ENCODE results near the gene ATP8B4. TPM values are rescaled to one million over a fixed set of nuclear protein-coding genes. Genes with fewer than 3 reads are reported as not detected.
"Not testable (repeated sequence)": the region's sequence is repeated elsewhere in the genome, so short reads cannot be mapped to it uniquely, and the experiment has no call there.

The ATP8B4 gene, protein sequence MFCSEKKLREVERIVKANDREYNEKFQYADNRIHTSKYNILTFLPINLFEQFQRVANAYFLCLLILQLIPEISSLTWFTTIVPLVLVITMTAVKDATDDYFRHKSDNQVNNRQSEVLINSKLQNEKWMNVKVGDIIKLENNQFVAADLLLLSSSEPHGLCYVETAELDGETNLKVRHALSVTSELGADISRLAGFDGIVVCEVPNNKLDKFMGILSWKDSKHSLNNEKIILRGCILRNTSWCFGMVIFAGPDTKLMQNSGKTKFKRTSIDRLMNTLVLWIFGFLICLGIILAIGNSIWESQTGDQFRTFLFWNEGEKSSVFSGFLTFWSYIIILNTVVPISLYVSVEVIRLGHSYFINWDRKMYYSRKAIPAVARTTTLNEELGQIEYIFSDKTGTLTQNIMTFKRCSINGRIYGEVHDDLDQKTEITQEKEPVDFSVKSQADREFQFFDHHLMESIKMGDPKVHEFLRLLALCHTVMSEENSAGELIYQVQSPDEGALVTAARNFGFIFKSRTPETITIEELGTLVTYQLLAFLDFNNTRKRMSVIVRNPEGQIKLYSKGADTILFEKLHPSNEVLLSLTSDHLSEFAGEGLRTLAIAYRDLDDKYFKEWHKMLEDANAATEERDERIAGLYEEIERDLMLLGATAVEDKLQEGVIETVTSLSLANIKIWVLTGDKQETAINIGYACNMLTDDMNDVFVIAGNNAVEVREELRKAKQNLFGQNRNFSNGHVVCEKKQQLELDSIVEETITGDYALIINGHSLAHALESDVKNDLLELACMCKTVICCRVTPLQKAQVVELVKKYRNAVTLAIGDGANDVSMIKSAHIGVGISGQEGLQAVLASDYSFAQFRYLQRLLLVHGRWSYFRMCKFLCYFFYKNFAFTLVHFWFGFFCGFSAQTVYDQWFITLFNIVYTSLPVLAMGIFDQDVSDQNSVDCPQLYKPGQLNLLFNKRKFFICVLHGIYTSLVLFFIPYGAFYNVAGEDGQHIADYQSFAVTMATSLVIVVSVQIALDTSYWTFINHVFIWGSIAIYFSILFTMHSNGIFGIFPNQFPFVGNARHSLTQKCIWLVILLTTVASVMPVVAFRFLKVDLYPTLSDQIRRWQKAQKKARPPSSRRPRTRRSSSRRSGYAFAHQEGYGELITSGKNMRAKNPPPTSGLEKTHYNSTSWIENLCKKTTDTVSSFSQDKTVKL
- 14.4 and 14.7 TPM in 2 replicates for total RNA-seq (2014; rRNA removed; shearing (Covaris generic))

- H3K9me3 ChIP-seq (replicated peaks), result no peaks in the 10 kb centered on the region
- H3K27me3 ChIP-seq, result no peaks in the 10 kb centered on the region
- no peaks in the 10 kb centered on the region for H3K36me3 ChIP-seq
- no peak within 1 kb of the TSS for H3K27ac ChIP-seq
- no peak within 1 kb of the TSS for H3K4me3 ChIP-seq
- DNase-seq, result no peak
- no peaks in the 10 kb centered on the region for H3K4me1 ChIP-seq
Measured at GRCh38 chr15:50119063-50120040, at the start of gene ATP8B4. ATP8B4 (minus strand) TSS chr15:50119233; CDS start chr15:50106966, 12,267 bp downstream.

DNA sequence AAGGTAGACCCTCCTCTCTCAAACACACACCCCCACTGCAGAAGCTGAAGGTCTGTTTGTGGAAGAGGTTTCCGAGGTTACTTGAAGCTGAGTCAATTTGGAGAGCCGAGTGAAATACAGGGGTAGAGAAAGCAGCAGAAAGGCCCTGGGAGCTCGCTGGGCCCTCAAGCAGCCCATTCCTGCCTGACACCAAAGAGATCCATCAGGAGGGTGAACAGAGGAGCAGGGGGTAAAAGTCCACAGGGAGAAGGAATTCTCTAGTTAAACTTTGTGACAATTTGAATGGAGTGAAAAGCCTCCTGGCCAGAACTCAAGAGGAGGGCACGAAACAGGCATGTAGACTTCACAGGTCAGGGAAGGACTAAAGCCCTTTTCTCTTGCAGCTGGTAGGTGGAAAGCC is 49.3 kb upstream of the ATP8B4 start:
- Histone ChIP-seq H3K4me1 (no peaks in the 10 kb centered on the region; the same call in 1 of the 2 replicates), H3K36me3 (no peaks in the 10 kb centered on the region), H3K4me3 (no peak overlapping the region), H3K27me3 (no peaks in the 10 kb centered on the region), H3K27ac (no peak overlapping the region), H3K9me3 (replicated peaks) (no peaks in the 10 kb centered on the region)
- DNase-seq, result no peak

GRCh38 chr15:50167110-50167509 is 48.1 kb upstream of the ATP8B4 start:
- H3K9me3 ChIP-seq (replicated peaks), result no peaks in the 10 kb centered on the region
- H3K36me3 ChIP-seq, result no peaks in the 10 kb centered on the region
- H3K27ac ChIP-seq, result no peak overlapping the region
- no peaks in the 10 kb centered on the region; the same call in 1 of the 2 replicates for H3K4me1 ChIP-seq
- H3K4me3 ChIP-seq, result no peak overlapping the region
- DNase-seq, result no peak
- H3K27me3 ChIP-seq, result no peaks in the 10 kb centered on the region

- no peak for DNase-seq
- no peak overlapping the region for H3K27ac ChIP-seq
Measured at GRCh38 chr15:50166216-50166615, 47.2 kb upstream of the ATP8B4 start.

GRCh38 chr15:50164458-50164857 is 45.4 kb upstream of the ATP8B4 start:
- Histone ChIP-seq H3K9me3 (replicated peaks) (no peaks in the 10 kb centered on the region), H3K27me3 (no peaks in the 10 kb centered on the region), H3K36me3 (no peaks in the 10 kb centered on the region), H3K4me3 (no peak overlapping the region), H3K4me1 (no peaks in the 10 kb centered on the region; the same call in 1 of the 2 replicates), H3K27ac (no peak overlapping the region)
- DNase-seq, result no peak

More at GRCh38 chr15:50166216-50166615, 47.2 kb upstream of the ATP8B4 start:
- H3K4me3 ChIP-seq, result no peak overlapping the region
- no peaks in the 10 kb centered on the region for H3K27me3 ChIP-seq
- no peaks in the 10 kb centered on the region for H3K36me3 ChIP-seq
- no peaks in the 10 kb centered on the region for H3K9me3 ChIP-seq (replicated peaks)
- no peaks in the 10 kb centered on the region; the same call in 1 of the 2 replicates for H3K4me1 ChIP-seq

GRCh38 chr15:50163719-50164410 is 44.8 kb upstream of the ATP8B4 start:
- no peak for DNase-seq
- Histone ChIP-seq H3K9me3 (replicated peaks) (no peaks in the 10 kb centered on the region), H3K27ac (no peak overlapping the region), H3K27me3 (no peaks in the 10 kb centered on the region), H3K36me3 (no peaks in the 10 kb centered on the region), H3K4me1 (no peaks in the 10 kb centered on the region; the same call in 1 of the 2 replicates), H3K4me3 (no peak overlapping the region)

DNA sequence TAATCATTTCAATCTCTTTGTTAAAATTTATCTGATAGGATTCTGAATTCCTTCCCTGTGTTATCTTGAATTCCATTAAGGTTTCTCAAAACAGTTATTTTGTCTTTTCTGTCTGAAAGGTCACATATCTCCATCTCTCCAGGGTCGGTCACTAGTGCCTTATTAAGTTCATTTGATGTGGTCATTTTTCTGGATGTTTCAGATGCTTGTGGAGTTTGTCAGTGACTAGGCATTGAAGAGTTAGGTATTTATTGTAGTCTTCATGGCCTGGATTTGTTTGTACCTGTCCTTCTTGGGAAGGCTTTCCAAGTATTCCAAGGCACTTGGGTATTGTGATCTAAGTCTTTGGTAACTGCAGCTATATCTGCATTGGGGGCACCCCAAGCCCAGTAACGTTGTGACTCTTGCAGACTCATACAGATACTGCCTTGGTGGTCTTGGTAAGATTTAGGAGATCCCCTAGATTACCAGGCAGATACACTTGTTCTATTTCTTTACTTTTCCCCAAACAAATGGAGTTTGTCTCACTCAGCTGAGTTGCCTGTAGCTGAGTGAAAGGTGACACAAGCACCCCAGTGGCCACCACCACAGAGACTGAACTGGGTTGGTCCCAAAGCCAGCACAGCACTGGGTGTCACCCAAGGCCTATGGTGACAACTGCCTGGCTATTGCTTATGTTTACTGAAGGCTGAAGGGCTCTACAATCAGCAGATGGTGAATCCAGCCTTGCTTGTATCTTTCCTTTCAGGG is 44.1 kb upstream of the ATP8B4 start:
- Histone ChIP-seq H3K27ac (no peak overlapping the region), H3K9me3 (replicated peaks) (no peaks in the 10 kb centered on the region), H3K4me3 (no peak overlapping the region), H3K27me3 (no peaks in the 10 kb centered on the region), H3K4me1 (no peaks in the 10 kb centered on the region; the same call in 1 of the 2 replicates), H3K36me3 (no peaks in the 10 kb centered on the region)
- DNase-seq, result no peak

- not testable (repeated sequence) for H3K4me3 ChIP-seq; H3K27ac ChIP-seq; DNase-seq; H3K36me3 ChIP-seq; H3K4me1 ChIP-seq; H3K27me3 ChIP-seq; H3K9me3 ChIP-seq (replicated peaks)
Measured at GRCh38 chr15:50158236-50158635, 39.2 kb upstream of the ATP8B4 start.

DNA sequence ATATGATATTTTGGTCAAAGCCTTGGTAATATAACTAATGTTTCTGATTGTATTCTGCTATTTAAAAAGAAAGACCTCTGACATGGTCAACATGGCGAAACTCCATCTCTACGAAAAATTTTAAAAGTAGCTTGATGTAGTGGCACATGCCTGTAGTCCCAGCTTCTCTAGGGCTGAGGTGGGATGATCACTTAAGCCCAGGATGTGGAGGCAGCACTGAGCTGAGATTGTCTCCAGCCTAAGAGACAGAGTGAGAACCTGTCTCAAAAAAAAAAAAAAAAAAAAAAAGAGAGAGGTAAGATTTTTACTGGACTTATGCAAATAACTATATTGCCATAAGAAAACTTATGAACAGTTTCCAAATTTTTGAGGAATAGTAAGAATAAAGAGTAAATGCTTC is 32.4 kb upstream of the ATP8B4 start:
- DNase-seq, result no peak

GRCh38 chr15:50150851-50151250 is 31.8 kb upstream of the ATP8B4 start:
- Histone ChIP-seq H3K27me3 (no peaks in the 10 kb centered on the region), H3K27ac (no peak overlapping the region), H3K4me1 (no peaks in the 10 kb centered on the region), H3K4me3 (no peak overlapping the region), H3K36me3 (no peaks in the 10 kb centered on the region), H3K9me3 (replicated peaks) (no peaks in the 10 kb centered on the region; the same call in 1 of the 2 replicates)
- no peak for DNase-seq

More for the DNA sequence above, 32.4 kb upstream of the ATP8B4 start:
- Histone ChIP-seq H3K27ac (no peak overlapping the region), H3K4me1 (no peaks in the 10 kb centered on the region), H3K36me3 (no peaks in the 10 kb centered on the region), H3K4me3 (no peak overlapping the region), H3K9me3 (replicated peaks) (no peaks in the 10 kb centered on the region; the same call in 1 of the 2 replicates), H3K27me3 (no peaks in the 10 kb centered on the region)

DNA sequence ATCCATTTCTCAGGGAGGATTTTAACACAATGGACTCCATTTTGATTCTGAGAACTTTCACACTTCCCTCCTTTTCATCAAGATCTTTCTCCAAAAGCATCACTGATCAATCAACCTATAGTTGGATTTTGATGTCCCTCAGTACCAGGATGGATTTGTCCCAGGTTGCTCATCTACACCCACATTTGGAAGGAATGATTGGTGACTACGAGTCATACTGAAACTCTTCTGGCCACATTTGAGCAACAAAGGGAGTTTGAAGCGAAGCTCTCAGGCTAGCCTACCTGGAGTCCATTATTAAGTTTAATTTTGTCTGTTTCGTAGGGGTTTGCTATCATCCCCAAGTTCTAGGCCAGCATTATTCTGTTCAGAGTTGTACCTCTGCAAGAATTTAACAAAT is 31.3 kb upstream of the ATP8B4 start:
- no peak for DNase-seq
- no peaks in the 10 kb centered on the region; the same call in 1 of the 2 replicates for H3K9me3 ChIP-seq (replicated peaks)
- H3K4me3 ChIP-seq, result no peak overlapping the region
- H3K36me3 ChIP-seq, result no peaks in the 10 kb centered on the region
- no peak overlapping the region for H3K27ac ChIP-seq
- 0 out of 2 replicates have a peak, but pooled peaks cover 2% of the 10 kb centered on the region for H3K4me1 ChIP-seq
- H3K27me3 ChIP-seq, result no peaks in the 10 kb centered on the region

GRCh38 chr15:50149090-50149489 is 30.1 kb upstream of the ATP8B4 start:
- Histone ChIP-seq H3K4me1 (peaks cover 8% of the 10 kb centered on the region), H3K27ac (no peak overlapping the region), H3K4me3 (no peak overlapping the region), H3K27me3 (no peaks in the 10 kb centered on the region), H3K36me3 (no peaks in the 10 kb centered on the region), H3K9me3 (replicated peaks) (no peaks in the 10 kb centered on the region)
- DNase-seq, result no peak
